Thoracic aorta (tissue), 2 donors: Measurements from ENCODE around the gene TACC2. TPM values are rescaled to one million over a fixed set of nuclear protein-coding genes. Genes with fewer than 3 reads are reported as not detected.

Experiments used
- ATAC-seq: fragments of 150-250 bp; one replicate; pipeline ENCODE4 v1.8.0; 2017; ENCODE audit warnings: low read depth; ENCODE audit not compliant: insufficient number of reproducible peaks, low FRiP score
- DNase-seq: peaks from one replicate; pipeline ENCODE4 v3.0.0-alpha.2; 2020; ENCODE audit warnings: low spot score
- H3K27ac ChIP-seq, 2 donors: fragments of 200-600 bp; sonication (generic); 1 replicate in 1 of 2; 2 replicates in 1 of 2; pipeline ENCODE4 v1.5.1; 2016; ENCODE audit warnings: mild to moderate bottlenecking in 2 of 2, moderate library complexity in 2 of 2
- H3K27me3 ChIP-seq: fragments of 200-600 bp; sonication (generic); replicated peaks from 2 replicates; pipeline ENCODE4 v1.6.0; 2016; ENCODE audit warnings: mild to moderate bottlenecking; ENCODE audit not compliant: insufficient read depth
- H3K36me3 ChIP-seq: fragments of 200-600 bp; sonication (generic); one replicate; pipeline ENCODE4 v1.5.1; 2016
- H3K4me1 ChIP-seq, 2 donors: fragments of 200-600 bp; sonication (generic); 1 replicate in 1 of 2; 2 replicates in 1 of 2; pipeline versions ENCODE4 v1.5.1 to v1.6.0; 2016; ENCODE audit warnings: low read depth in 2 of 2, mild to moderate bottlenecking in 1 of 2; ENCODE audit not compliant: control insufficient read depth in 1 of 2
- H3K4me3 ChIP-seq: fragments of 200-600 bp; sonication (generic); 2 replicates; pipeline ENCODE4 v1.5.1; 2016; ENCODE audit warnings: mild to moderate bottlenecking
- H3K9me3 ChIP-seq: fragments of 200-600 bp; sonication (generic); 2 replicates; pipeline ENCODE4 v1.5.1; 2016
- CTCF ChIP-seq: fragments of 200-600 bp; sonication (generic); IDR thresholded peaks from one replicate; pipeline ENCODE4 v1.5.1; 2019; ENCODE audit warnings: antibody characterized with exemption
- total RNA-seq, 2 donors: library from RNA; depleted of rRNA; stranded (reverse); fragments of >200 nt; gene quantifications; one replicate each; pipeline versions ENCODE4 v1.1.0 to v1.2.3, GENCODE V29; 2016

The TACC2 gene
- total RNA-seq, 2 donors from 2014 or later, result 52.1 to 71.0 TPM

GRCh38 chr10:122053314-122053713 lies 64.4 kb downstream of the TACC2 start:
- Histone ChIP-seq H3K27ac (no peak overlapping the region), H3K9me3 (no peaks in the 10 kb centered on the region), H3K27me3 (no peaks in the 10 kb centered on the region), H3K4me3 (no peak overlapping the region), H3K36me3 (no peaks in the 10 kb centered on the region), H3K4me1 (peaks cover 3 to 5% of the 10 kb centered on the region in 2 donors)
- no peak for TF ChIP-seq CTCF
- ATAC-seq (no peak), DNase-seq (no peak)

- peak; percentile 69 for TF ChIP-seq CTCF
- no peaks in the 10 kb centered on the region for H3K27me3 ChIP-seq
- peaks cover 3 to 5% of the 10 kb centered on the region in 2 donors for H3K4me1 ChIP-seq
- no peaks in the 10 kb centered on the region for H3K9me3 ChIP-seq
- ATAC-seq (no peak), DNase-seq (no peak)
- H3K4me3 ChIP-seq, result no peak overlapping the region
- H3K27ac ChIP-seq, result no peak overlapping the region
- H3K36me3 ChIP-seq, result no peaks in the 10 kb centered on the region
Observed at GRCh38 chr10:122054048-122055025, 65.4 kb downstream of the TACC2 start.

GRCh38 chr10:122055252-122055651 lies 66.3 kb downstream of the TACC2 start:
- TF ChIP-seq CTCF, result no peak
- Histone ChIP-seq H3K36me3 (no peaks in the 10 kb centered on the region), H3K9me3 (no peaks in the 10 kb centered on the region), H3K27ac (no peak overlapping the region), H3K4me1 (peaks cover 3 to 5% of the 10 kb centered on the region in 2 donors), H3K4me3 (no peak overlapping the region), H3K27me3 (no peaks in the 10 kb centered on the region)
- ATAC-seq (no peak), DNase-seq (no peak)

GRCh38 chr10:122056431-122057094 lies 67.6 kb downstream of the TACC2 start:
- Histone ChIP-seq H3K36me3 (no peaks in the 10 kb centered on the region), H3K4me1 (no peaks in the 10 kb centered on the region), H3K4me3 (no peak overlapping the region), H3K27me3 (no peaks in the 10 kb centered on the region), H3K9me3 (no peaks in the 10 kb centered on the region), H3K27ac (no peak overlapping the region)
- no peak for DNase-seq
- TF ChIP-seq CTCF, result no peak
- ATAC-seq, result no peak

- Histone ChIP-seq H3K4me1 (peaks cover 4 to 6% of the 10 kb centered on the region in 2 donors), H3K27me3 (no peaks in the 10 kb centered on the region), H3K36me3 (no peaks in the 10 kb centered on the region), H3K9me3 (no peaks in the 10 kb centered on the region), H3K27ac (no peak overlapping the region), H3K4me3 (no peak overlapping the region)
- TF ChIP-seq CTCF, result no peak
- ATAC-seq, result no peak
- no peak for DNase-seq
Observed at GRCh38 chr10:122057841-122058413, 69.0 kb downstream of the TACC2 start.
